H1 (cell line): ENCODE measurements around the gene R3HDM4. TPM values are rescaled to one million over a fixed set of nuclear protein-coding genes. Genes with fewer than 3 reads are reported as not detected.

Experiments
- BRCA1 ChIP-seq: IDR thresholded peaks from 2 replicates; pipeline ENCODE4 v1.6.1; 2012; ENCODE audit warnings: low read depth, low read length, improper control_type of control experiment
- CBX5 ChIP-seq: fragments of 300-800, 300-1000 bp; sonication (generic); IDR thresholded peaks from 2 replicates; pipeline ENCODE4 v1.7.1; 2016; ENCODE audit warnings: antibody characterized with exemption, low read length, low read depth
- CHD1 ChIP-seq: IDR thresholded peaks from 2 replicates; pipeline ENCODE4 v1.6.1; 2012; ENCODE audit warnings: low read depth, low read length, improper control_type of control experiment
- EP300 ChIP-seq, 2 experiments: IDR thresholded peaks; 1 replicate in 1 of 2; 2 replicates in 1 of 2; pipeline ENCODE4 v1.6.1; 2011 to 2012; ENCODE audit warnings: low read depth in 2 of 2, low read length in 2 of 2, mild to moderate bottlenecking in 2 of 2, borderline replicate concordance in 1 of 2, inconsistent platforms in 1 of 2, moderate library complexity in 1 of 2
- JUND ChIP-seq: IDR thresholded peaks from 2 replicates; pipeline ENCODE4 v1.6.1; 2011; ENCODE audit warnings: mild to moderate bottlenecking, improper control_type of control experiment, low read length
- SAP30 ChIP-seq: fragments of 300-600 bp; sonication (generic); IDR thresholded peaks from 2 replicates; pipeline ENCODE4 v1.7.1; 2012; ENCODE audit warnings: low read length, moderate library complexity, mild to moderate bottlenecking, inconsistent platforms; ENCODE audit not compliant: insufficient read depth, insufficient replicate concordance
- SIX5 ChIP-seq: IDR thresholded peaks from 2 replicates; pipeline ENCODE4 v1.6.1; 2011; ENCODE audit warnings: mild to moderate bottlenecking, low read depth, low read length
- SP2 ChIP-seq: IDR thresholded peaks from 2 replicates; pipeline ENCODE4 v1.6.1; 2012; ENCODE audit warnings: mild to moderate bottlenecking, low read length, inconsistent platforms
- SP4 ChIP-seq: IDR thresholded peaks from 2 replicates; pipeline ENCODE4 v1.6.1; 2012; ENCODE audit warnings: low read length, inconsistent platforms
- polyA plus RNA-seq, 7 experiments: library from polyadenylated mRNA; depleted of rRNA in 3 of 7; stranded (reverse) in 5 of 7; unstranded in 2 of 7; fragments of >200 nt in 5 of 7; fragments of 200-250 nt in 2 of 7; gene quantifications; 1 replicate in 5 of 7; 2 replicates in 1 of 7; 4 replicates in 1 of 7; pipeline versions ENCODE4 v1.2.1 to v1.2.3, GENCODE V29; 2011 to 2013; ENCODE audit warnings: missing spikeins in 2 of 7, mixed read lengths in 2 of 7
- total RNA-seq: library from RNA; stranded (reverse); fragmentation: NEBNext Ultra II Directional; extraction: Animal tissue kit (Norgen Biotek cat#: 25700); gene quantifications from 2 replicates; pipeline ENCODE4 v1.2.1, GENCODE V29; 2021
- TF ChIP-seq, protein P1 (sequence below): fragments of 300-600 bp; sonication (generic); IDR thresholded peaks from 2 replicates; pipeline ENCODE4 v1.7.1; 2012; ENCODE audit warnings: low read length, moderate library complexity, mild to moderate bottlenecking, inconsistent platforms; ENCODE audit not compliant: insufficient replicate concordance
- TF ChIP-seq, protein P2 (sequence below): IDR thresholded peaks from 2 replicates; pipeline ENCODE4 v1.6.1; 2012; ENCODE audit warnings: inconsistent platforms

R3HDM4 gene
- total and polyA plus RNA-seq, 2 of the 8 experiments (the other 6 are each of a cell fraction or from before 2014, with no cell fraction given), result 76.8 to 102 TPM

DNA sequence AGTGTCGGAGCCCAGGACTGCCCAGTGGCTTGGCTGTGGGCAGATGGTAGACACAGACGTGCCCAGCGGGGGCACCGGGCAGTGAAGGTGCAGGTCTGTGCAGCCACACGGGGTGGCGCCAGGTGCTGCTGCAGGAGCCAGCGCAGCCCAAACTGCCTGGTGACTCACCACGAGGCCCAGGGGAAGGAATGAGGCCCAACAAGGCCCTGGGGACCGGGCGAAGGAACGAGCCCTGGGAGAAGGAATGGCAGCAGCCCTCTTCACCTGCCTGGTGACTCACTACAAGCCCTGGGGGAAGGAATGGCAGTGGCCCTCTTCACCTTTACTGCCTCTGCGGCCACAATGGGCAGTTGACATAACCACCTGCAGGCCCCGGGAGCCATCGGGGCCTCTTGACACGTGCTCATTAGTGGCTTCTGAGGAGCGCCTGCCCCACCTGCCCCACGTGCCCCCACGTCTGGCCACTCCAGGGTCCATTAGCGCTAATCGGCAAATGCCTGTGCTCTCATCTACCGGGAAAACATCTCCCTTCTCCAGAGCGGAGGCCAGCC is 29.3 kb downstream of the R3HDM4 start (continued):
- TF ChIP-seq, protein P1, sequence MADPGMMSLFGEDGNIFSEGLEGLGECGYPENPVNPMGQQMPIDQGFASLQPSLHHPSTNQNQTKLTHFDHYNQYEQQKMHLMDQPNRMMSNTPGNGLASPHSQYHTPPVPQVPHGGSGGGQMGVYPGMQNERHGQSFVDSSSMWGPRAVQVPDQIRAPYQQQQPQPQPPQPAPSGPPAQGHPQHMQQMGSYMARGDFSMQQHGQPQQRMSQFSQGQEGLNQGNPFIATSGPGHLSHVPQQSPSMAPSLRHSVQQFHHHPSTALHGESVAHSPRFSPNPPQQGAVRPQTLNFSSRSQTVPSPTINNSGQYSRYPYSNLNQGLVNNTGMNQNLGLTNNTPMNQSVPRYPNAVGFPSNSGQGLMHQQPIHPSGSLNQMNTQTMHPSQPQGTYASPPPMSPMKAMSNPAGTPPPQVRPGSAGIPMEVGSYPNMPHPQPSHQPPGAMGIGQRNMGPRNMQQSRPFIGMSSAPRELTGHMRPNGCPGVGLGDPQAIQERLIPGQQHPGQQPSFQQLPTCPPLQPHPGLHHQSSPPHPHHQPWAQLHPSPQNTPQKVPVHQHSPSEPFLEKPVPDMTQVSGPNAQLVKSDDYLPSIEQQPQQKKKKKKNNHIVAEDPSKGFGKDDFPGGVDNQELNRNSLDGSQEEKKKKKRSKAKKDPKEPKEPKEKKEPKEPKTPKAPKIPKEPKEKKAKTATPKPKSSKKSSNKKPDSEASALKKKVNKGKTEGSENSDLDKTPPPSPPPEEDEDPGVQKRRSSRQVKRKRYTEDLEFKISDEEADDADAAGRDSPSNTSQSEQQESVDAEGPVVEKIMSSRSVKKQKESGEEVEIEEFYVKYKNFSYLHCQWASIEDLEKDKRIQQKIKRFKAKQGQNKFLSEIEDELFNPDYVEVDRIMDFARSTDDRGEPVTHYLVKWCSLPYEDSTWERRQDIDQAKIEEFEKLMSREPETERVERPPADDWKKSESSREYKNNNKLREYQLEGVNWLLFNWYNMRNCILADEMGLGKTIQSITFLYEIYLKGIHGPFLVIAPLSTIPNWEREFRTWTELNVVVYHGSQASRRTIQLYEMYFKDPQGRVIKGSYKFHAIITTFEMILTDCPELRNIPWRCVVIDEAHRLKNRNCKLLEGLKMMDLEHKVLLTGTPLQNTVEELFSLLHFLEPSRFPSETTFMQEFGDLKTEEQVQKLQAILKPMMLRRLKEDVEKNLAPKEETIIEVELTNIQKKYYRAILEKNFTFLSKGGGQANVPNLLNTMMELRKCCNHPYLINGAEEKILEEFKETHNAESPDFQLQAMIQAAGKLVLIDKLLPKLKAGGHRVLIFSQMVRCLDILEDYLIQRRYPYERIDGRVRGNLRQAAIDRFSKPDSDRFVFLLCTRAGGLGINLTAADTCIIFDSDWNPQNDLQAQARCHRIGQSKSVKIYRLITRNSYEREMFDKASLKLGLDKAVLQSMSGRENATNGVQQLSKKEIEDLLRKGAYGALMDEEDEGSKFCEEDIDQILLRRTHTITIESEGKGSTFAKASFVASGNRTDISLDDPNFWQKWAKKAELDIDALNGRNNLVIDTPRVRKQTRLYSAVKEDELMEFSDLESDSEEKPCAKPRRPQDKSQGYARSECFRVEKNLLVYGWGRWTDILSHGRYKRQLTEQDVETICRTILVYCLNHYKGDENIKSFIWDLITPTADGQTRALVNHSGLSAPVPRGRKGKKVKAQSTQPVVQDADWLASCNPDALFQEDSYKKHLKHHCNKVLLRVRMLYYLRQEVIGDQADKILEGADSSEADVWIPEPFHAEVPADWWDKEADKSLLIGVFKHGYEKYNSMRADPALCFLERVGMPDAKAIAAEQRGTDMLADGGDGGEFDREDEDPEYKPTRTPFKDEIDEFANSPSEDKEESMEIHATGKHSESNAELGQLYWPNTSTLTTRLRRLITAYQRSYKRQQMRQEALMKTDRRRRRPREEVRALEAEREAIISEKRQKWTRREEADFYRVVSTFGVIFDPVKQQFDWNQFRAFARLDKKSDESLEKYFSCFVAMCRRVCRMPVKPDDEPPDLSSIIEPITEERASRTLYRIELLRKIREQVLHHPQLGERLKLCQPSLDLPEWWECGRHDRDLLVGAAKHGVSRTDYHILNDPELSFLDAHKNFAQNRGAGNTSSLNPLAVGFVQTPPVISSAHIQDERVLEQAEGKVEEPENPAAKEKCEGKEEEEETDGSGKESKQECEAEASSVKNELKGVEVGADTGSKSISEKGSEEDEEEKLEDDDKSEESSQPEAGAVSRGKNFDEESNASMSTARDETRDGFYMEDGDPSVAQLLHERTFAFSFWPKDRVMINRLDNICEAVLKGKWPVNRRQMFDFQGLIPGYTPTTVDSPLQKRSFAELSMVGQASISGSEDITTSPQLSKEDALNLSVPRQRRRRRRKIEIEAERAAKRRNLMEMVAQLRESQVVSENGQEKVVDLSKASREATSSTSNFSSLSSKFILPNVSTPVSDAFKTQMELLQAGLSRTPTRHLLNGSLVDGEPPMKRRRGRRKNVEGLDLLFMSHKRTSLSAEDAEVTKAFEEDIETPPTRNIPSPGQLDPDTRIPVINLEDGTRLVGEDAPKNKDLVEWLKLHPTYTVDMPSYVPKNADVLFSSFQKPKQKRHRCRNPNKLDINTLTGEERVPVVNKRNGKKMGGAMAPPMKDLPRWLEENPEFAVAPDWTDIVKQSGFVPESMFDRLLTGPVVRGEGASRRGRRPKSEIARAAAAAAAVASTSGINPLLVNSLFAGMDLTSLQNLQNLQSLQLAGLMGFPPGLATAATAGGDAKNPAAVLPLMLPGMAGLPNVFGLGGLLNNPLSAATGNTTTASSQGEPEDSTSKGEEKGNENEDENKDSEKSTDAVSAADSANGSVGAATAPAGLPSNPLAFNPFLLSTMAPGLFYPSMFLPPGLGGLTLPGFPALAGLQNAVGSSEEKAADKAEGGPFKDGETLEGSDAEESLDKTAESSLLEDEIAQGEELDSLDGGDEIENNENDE, result no peak
- TF ChIP-seq EP300 (IDR thresholded peaks at IDR 0.05; ENCODE audit: borderline replicate concordance in 1 of 2, low read depth in 2 of 2, low read length in 2 of 2) (no peak), SP4 (no peak), JUND (peak; percentile 50; the same call in 1 of the 2 replicates), CBX5 (no peak), CHD1 (no peak), SAP30 (no peak), SP2 (no peak), SIX5 (no peak), BRCA1 (no peak)
- TF ChIP-seq, protein P2, sequence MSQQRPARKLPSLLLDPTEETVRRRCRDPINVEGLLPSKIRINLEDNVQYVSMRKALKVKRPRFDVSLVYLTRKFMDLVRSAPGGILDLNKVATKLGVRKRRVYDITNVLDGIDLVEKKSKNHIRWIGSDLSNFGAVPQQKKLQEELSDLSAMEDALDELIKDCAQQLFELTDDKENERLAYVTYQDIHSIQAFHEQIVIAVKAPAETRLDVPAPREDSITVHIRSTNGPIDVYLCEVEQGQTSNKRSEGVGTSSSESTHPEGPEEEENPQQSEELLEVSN, result no peak
